Measurements from ENCODE around the gene TOMM20.

TOMM20 gene

GRCh38 chr1:235073968-235074522 is 54.6 kb downstream of the TOMM20 start:
- no peak overlapping the region; the same call in 1 of the 2 replicates for H3K27ac ChIP-seq (ENCODE audit: extremely low read depth, low read depth, low read length)
- H3K9me3 ChIP-seq (ENCODE audit: control insufficient read depth, insufficient read depth, low read depth, low read length), result no peaks in the 10 kb centered on the region
- H3K4me1 ChIP-seq (ENCODE audit: control insufficient read depth, insufficient read depth, low read length), result peaks cover 12% of the 10 kb centered on the region
- ChIA-PET POLR2A (interaction anchor here (0.5 kb wide), 1 partner anchor 431 kb away, joined by 3 read pairs; no protein-coding TSS in a partner anchor), CTCF (interaction anchor here (0.5 to 3.0 kb wide), 3 partner anchors 10 to 115 kb away, joined by 3 to 10 read pairs (median 4); no protein-coding TSS in a partner anchor)
- no peaks in the 10 kb centered on the region for H3K36me3 ChIP-seq (ENCODE audit: control insufficient read depth in 2 of 2, insufficient read depth in 1 of 2, low read length in 2 of 2)
- no peak for TF ChIP-seq ZFP37 (tag by site-specific recombination; IDR thresholded peaks at IDR 0.05)
- no peak for TF ChIP-seq ZNF433 (tag by site-specific recombination; IDR thresholded peaks at IDR 0.05; ENCODE audit: low read depth)
- TF ChIP-seq SCRT2 (tag by site-specific recombination; IDR thresholded peaks at IDR 0.05), result no peak
- no peak for TF ChIP-seq ZNF146 (tag by site-specific recombination; IDR thresholded peaks at IDR 0.05)
- TF ChIP-seq MYNN (tag by site-specific recombination; IDR thresholded peaks at IDR 0.05; ENCODE audit: borderline replicate concordance), result no peak
- no peak for TF ChIP-seq ZNF48 (tag by site-specific recombination; IDR thresholded peaks at IDR 0.05)
- no peak for TF ChIP-seq ZNF311 (tag by site-specific recombination; IDR thresholded peaks at IDR 0.05; ENCODE audit: borderline replicate concordance)
- TF ChIP-seq SP7 (tag by site-specific recombination; IDR thresholded peaks at IDR 0.05), result no peak
- no peak for TF ChIP-seq ZNF184 (tag by site-specific recombination; IDR thresholded peaks at IDR 0.05)
- no peak for TF ChIP-seq TRIM28 (IDR thresholded peaks at IDR 0.05; ENCODE audit: borderline replicate concordance, low read length)
- no peak for TF ChIP-seq ZNF571 (tag by site-specific recombination; IDR thresholded peaks at IDR 0.05)
- TF ChIP-seq ZNF391 (tag by site-specific recombination; IDR thresholded peaks at IDR 0.05; ENCODE audit: borderline replicate concordance, low read depth), result no peak
- no peak for TF ChIP-seq ZNF777 (tag by site-specific recombination; IDR thresholded peaks at IDR 0.05; ENCODE audit: borderline replicate concordance)
- TF ChIP-seq ZEB2 (tag by site-specific recombination; IDR thresholded peaks at IDR 0.05), result no peak
- no peak for TF ChIP-seq ZNF585B (tag by site-specific recombination; IDR thresholded peaks at IDR 0.05)
- no peak overlapping the region for H3K4me3 ChIP-seq (ENCODE audit: low read depth, low read length)

GRCh38 chr1:235073331-235073967 is 55.2 kb downstream of the TOMM20 start:
- H3K9me3 ChIP-seq (ENCODE audit: control insufficient read depth, insufficient read depth, low read depth, low read length), result no peaks in the 10 kb centered on the region
- H3K27ac ChIP-seq (ENCODE audit: extremely low read depth, low read depth, low read length), result no peak overlapping the region
- H3K4me3 ChIP-seq (ENCODE audit: low read depth, low read length), result no peak overlapping the region
- CTCF ChIA-PET, result interaction anchor here (0.5 to 3.0 kb wide), 3 partner anchors 11 to 574 kb away, joined by 3 to 10 read pairs (median 4); no protein-coding TSS in a partner anchor
- no peaks in the 10 kb centered on the region for H3K36me3 ChIP-seq (ENCODE audit: control insufficient read depth in 2 of 2, insufficient read depth in 1 of 2, low read length in 2 of 2)
- no peak for TF ChIP-seq ZNF174 (tag by site-specific recombination; IDR thresholded peaks at IDR 0.05)
- TF ChIP-seq ZFP69B (tag by site-specific recombination; IDR thresholded peaks at IDR 0.05), result peak; percentile 79; the same call in 1 of the 2 replicates
- TF ChIP-seq SCRT1 (tag by site-specific recombination; IDR thresholded peaks at IDR 0.05; ENCODE audit: borderline replicate concordance), result 0 out of 2 replicates have a peak, but pooled peaks have one; percentile 11
- TF ChIP-seq ZBTB20 (tag by site-specific recombination; IDR thresholded peaks at IDR 0.05), result peak; percentile 20; the same call in 1 of the 2 replicates
- TF ChIP-seq ZNF248 (tag by site-specific recombination; IDR thresholded peaks at IDR 0.05), result no peak
- TF ChIP-seq ZNF692 (tag by site-specific recombination; IDR thresholded peaks at IDR 0.05), result peak; percentile 79; the same call in 1 of the 2 replicates
- TF ChIP-seq ZNF423 (tag by site-specific recombination; IDR thresholded peaks at IDR 0.05), result no peak
- TF ChIP-seq SCRT2 (tag by site-specific recombination; IDR thresholded peaks at IDR 0.05), result peak; percentile 82
- POLR2A ChIA-PET, result interaction anchor here (0.5 to 1.4 kb wide), 3 partner anchors 432 to 469 kb away, joined by 3 read pairs; no protein-coding TSS in a partner anchor
- H3K4me1 ChIP-seq (ENCODE audit: control insufficient read depth, insufficient read depth, low read length), result peaks cover 12% of the 10 kb centered on the region
